K562 (cell line): ENCODE data around the gene YKT6. TPM values are rescaled to one million over a fixed set of nuclear protein-coding genes. Genes with fewer than 3 reads are reported as not detected.
A peak's percentile ranks its signal among the peaks of the same experiment; 100 is the strongest.

Experiments
- ATAC-seq: fragments of 200-7000 bp; cut with Tn5 transposase; 3 replicates; pipeline ENCODE4 v1.9.1; 2020; ENCODE audit warnings: moderate library complexity
- BruUV-seq: library from RNA; stranded (reverse); fragments of 400-500 nt; replicated peaks from 2 replicates; lab custom pipeline; 2021; lab: Mats Ljungman, UMichigan
- CTCF ChIA-PET: fragments of 300-600 bp; formaldehyde crosslinking; extraction: SDS; loops from one replicate; lab custom pipeline; 2021; ENCODE audit warnings: low intra/inter-chr PET ratio; lab: Yijun Ruan, JAX
- POLR2A ChIA-PET: fragments of 300-600, 350-650 bp; sonication (Branson Sonifier 250); formaldehyde crosslinking; extraction: SDS; loops from one replicate; lab custom pipeline; 2021; ENCODE audit warnings: antibody characterized with exemption, inconsistent platforms; lab: Yijun Ruan, JAX
- DNase-seq, 4 experiments: peaks; one replicate each; pipeline versions ENCODE4 v3.0.0 to v3.0.0-alpha.2; 2011 to 2018; ENCODE audit warnings: low spot score in 3 of 4, mixed read lengths in 3 of 4; ENCODE audit errors: extremely low read depth in 1 of 4
- FAIRE-seq: peaks from 2 replicates; lab custom pipeline; 2011; peaks lifted over from hg19 to GRCh38; lab: Jason Lieb, UNC
- H2AFZ ChIP-seq: 2 replicates; pipeline ENCODE4 v1.6.0; 2011; ENCODE audit warnings: low read depth, low read length, control low read depth, inconsistent platforms
- H3K27ac ChIP-seq: fragments of 200-600 bp; 3 replicates; pipeline ENCODE4 v1.8.0; 2011; ENCODE audit warnings: low read depth, mild to moderate bottlenecking, control low read depth, inconsistent platforms, low read length, moderate library complexity, mixed read lengths; ENCODE audit errors: extremely low read depth
- H3K27me3 ChIP-seq, 2 experiments: fragments of 300-600 bp in 1 of 2; 2 replicates in 1 of 2; 3 replicates in 1 of 2; pipeline versions ENCODE4 v1.6.0 to v1.8.0; 2011; ENCODE audit warnings: inconsistent platforms in 2 of 2, low read length in 2 of 2, mild to moderate bottlenecking in 1 of 2, mixed read lengths in 1 of 2, moderate library complexity in 1 of 2; ENCODE audit not compliant: control insufficient read depth in 2 of 2, insufficient read depth in 2 of 2
- H3K36me3 ChIP-seq: fragments of 300-600 bp; 3 replicates; pipeline ENCODE4 v1.8.0; 2011; ENCODE audit warnings: mild to moderate bottlenecking, low read length, inconsistent platforms; ENCODE audit not compliant: control insufficient read depth, insufficient read depth
- H3K4me1 ChIP-seq, 2 experiments: fragments of 200-600 bp in 1 of 2; replicated peaks in 1 of 2; 2 replicates in 1 of 2; 3 replicates in 1 of 2; pipeline versions ENCODE4 v1.5.1 to v1.8.0; 2011; ENCODE audit warnings: inconsistent platforms in 2 of 2, low read length in 2 of 2, mild to moderate bottlenecking in 1 of 2, mixed read lengths in 1 of 2, moderate library complexity in 1 of 2; ENCODE audit not compliant: control insufficient read depth in 2 of 2, insufficient read depth in 2 of 2
- H3K4me2 ChIP-seq: 2 replicates; pipeline ENCODE4 v1.6.1; 2011; ENCODE audit warnings: low read length, control low read depth, inconsistent platforms, mixed read lengths; ENCODE audit not compliant: insufficient read depth
- H3K4me3 ChIP-seq: fragments of 200-600 bp; sonication (generic), shearing (Covaris generic); 2 replicates; pipeline ENCODE4 v1.5.1; 2016; ENCODE audit warnings: control low read depth, inconsistent platforms
- H3K79me2 ChIP-seq: fragments of 200-600 bp; 3 replicates; pipeline ENCODE4 v1.8.0; 2011; ENCODE audit warnings: low read length, inconsistent platforms; ENCODE audit not compliant: control insufficient read depth, insufficient read depth
- H3K9ac ChIP-seq, 2 experiments: 2 replicates each; pipeline versions ENCODE4 v1.6.0 to v1.6.1; 2011; ENCODE audit warnings: low read depth in 2 of 2, low read length in 2 of 2, control low read depth in 1 of 2, inconsistent platforms in 1 of 2, mild to moderate bottlenecking in 1 of 2, mixed read lengths in 1 of 2; ENCODE audit not compliant: insufficient read depth in 1 of 2
- H3K9me1 ChIP-seq: one replicate; pipeline ENCODE4 v1.6.0; 2011; ENCODE audit warnings: inconsistent platforms, mild to moderate bottlenecking, low read length, moderate library complexity; ENCODE audit not compliant: control insufficient read depth, insufficient read depth
- H3K9me3 ChIP-seq: replicated peaks from 2 replicates; pipeline ENCODE4 v1.5.1; 2011; ENCODE audit warnings: low read depth, low read length, inconsistent platforms; ENCODE audit not compliant: control insufficient read depth, insufficient read depth
- H4K20me1 ChIP-seq: replicated peaks from 2 replicates; pipeline ENCODE4 v1.6.1; 2011; ENCODE audit warnings: low read length, inconsistent platforms, mixed read lengths; ENCODE audit not compliant: control insufficient read depth, insufficient read depth
- KDM2B ChIP-seq: fragments of 250-450 bp; sonication (Bioruptor Pico); IDR thresholded peaks from 2 replicates; pipeline ENCODE4 v1.8.0; 2021; ENCODE audit warnings: mild to moderate bottlenecking, moderate library complexity
- MED1 ChIP-seq: sonication (generic); formaldehyde crosslinking; IDR thresholded peaks from 2 replicates; pipeline ENCODE4 v1.8.1; 2023; ENCODE audit warnings: missing genetic modification reagents, borderline replicate concordance
- NFIC ChIP-seq: fragments of 450-650 bp; IDR thresholded peaks from 2 replicates; pipeline ENCODE4 v1.6.1; 2017; ENCODE audit warnings: mild to moderate bottlenecking, inconsistent platforms
- POU5F1 ChIP-seq: fragments of 150-350 bp; IDR thresholded peaks from 2 replicates; pipeline ENCODE4 v1.6.1; 2014; ENCODE audit warnings: borderline replicate concordance, low read length, low read depth, mild to moderate bottlenecking; ENCODE audit not compliant: partially characterized antibody
- ZNF133 ChIP-seq: fragments of 250-450 bp; sonication (Bioruptor Pico); IDR thresholded peaks from 2 replicates; pipeline ENCODE4 v1.4.0; 2020; ENCODE audit warnings: mild to moderate bottlenecking
- ZNF780A ChIP-seq: fragments of 250-450 bp; sonication (Bioruptor Pico); IDR thresholded peaks from 2 replicates; pipeline ENCODE4 v1.5.0; 2021; ENCODE audit warnings: mild to moderate bottlenecking
- ZNF785 ChIP-seq: fragments of 250-450 bp; sonication (Bioruptor Pico); IDR thresholded peaks from 2 replicates; pipeline ENCODE4 v1.4.0; 2020; ENCODE audit warnings: mild to moderate bottlenecking
- WGBS: fragments of 100-300 bp; shearing (Covaris generic); methylation state at CpG from one replicate; pipeline ENCODE4 v1.1.6; 2016; ENCODE audit warnings: low coverage, mixed read lengths; ENCODE audit not compliant: insufficient coverage; ENCODE audit errors: missing lambda C conversion rate; 5-methylcytosine and 5-hydroxymethylcytosine counted together
- in situ Hi-C: fragments of 300-500 bp; cut with MboI; formaldehyde crosslinking; loops from 4 replicates; pipeline ENCODE4 v1.15.0; 2018; ENCODE audit warnings: inconsistent platforms, mixed read lengths
- intact Hi-C: fragments of 100-400 bp; cut with micrococcal nuclease; formaldehyde crosslinking; loops from 2 replicates; pipeline ENCODE4 v1.14.2; 2022
- polyA plus RNA-seq, 8 experiments: library from polyadenylated mRNA; depleted of rRNA in 4 of 8; stranded (reverse) in 5 of 8; unstranded in 3 of 8; fragments of >200 nt; fragmentation: Nextera tagmentation in 2 of 8; fragmentation: Illumina TruSeq in 1 of 8; extraction: Ambion mirVana in 2 of 8; extraction: Trizol in 1 of 8; gene quantifications; 2 replicates each; pipeline versions ENCODE4 v1.2.1 to v1.2.3, GENCODE V29; 2011 to 2014; ENCODE audit warnings: inconsistent platforms in 1 of 8, missing spikeins in 1 of 8
- total RNA-seq, 7 experiments: library from RNA; depleted of rRNA in 6 of 7; stranded (reverse); fragments of >200 nt in 6 of 7; fragmentation: Illumina TruSeq in 2 of 7; extraction: Trizol in 2 of 7; gene quantifications; 2 replicates each; pipeline versions ENCODE4 v1.2.1 to v1.2.3, GENCODE V29; 2011 to 2021; ENCODE audit warnings: low replicate concordance in 1 of 7
- TF ChIP-seq, protein P1 (sequence below): sonication (generic); formaldehyde crosslinking; IDR thresholded peaks from 2 replicates; pipeline ENCODE4 v1.8.0; 2022; ENCODE audit warnings: mild to moderate bottlenecking, missing genetic modification reagents
- TF ChIP-seq, protein P2 (sequence below): fragments of 200-800 bp; sonication (Bioruptor generic); IDR thresholded peaks from 2 replicates; pipeline ENCODE4 v1.6.1; 2017; ENCODE audit warnings: missing genetic modification characterization, missing compliant biosample characterization
- TF ChIP-seq, protein P3 (sequence below): fragments of 450-650 bp; IDR thresholded peaks from 2 replicates; pipeline ENCODE4 v1.6.1; 2018; ENCODE audit not compliant: partially characterized antibody

YKT6 gene
- total and polyA plus RNA-seq, 9 of the 15 experiments (the other 6 are each of a cell fraction or from before 2014, with no cell fraction given) = 1.6 to 90.6 (median 75.1) TPM

DNA sequence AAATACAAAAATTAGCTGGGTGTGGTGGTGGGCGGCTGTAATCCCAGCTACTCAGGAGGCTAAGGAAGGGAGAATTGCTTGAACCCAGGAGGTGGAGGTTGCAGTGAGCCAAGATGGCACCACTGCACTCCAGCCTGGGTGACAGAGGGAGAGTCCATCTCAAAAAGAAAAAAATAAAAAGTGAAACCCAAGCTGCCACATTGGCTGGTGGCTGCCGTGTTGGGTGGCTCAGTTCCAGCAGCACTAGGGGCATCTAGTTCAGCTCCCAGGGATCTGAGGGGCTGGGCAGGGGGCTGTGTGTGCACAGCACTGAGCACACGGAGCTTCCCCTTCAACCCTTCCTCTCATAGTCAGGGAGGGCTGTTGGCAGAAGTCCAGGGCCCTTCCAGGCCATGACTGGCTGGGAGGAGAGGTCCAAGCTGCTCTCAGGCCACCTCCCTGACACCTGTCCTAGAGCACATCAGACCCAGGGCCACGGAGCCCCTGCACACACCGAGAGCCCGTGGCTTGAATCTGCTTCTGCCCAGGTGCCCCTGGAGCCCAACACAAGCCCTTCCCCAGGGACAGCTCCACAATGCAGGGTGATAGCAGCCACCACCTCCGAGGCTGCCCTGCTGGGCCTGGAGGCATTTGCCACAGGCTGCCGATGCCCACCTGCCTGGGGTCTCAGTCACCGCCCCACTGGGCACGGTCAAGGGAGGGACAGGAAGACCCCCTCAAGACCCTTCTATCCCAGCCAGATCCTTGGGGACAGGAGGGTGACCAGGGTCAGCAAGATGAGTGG is 47.3 kb downstream of the YKT6 start:
- DNase-seq (no peak), ATAC-seq (no peak), FAIRE-seq (no peak)
- intact Hi-C loops = no loop called here
- peaks cover 0 to 18% of the 10 kb centered on the region in 2 experiments; a peak in 2 of 5 replicates for H3K4me1 ChIP-seq
- no peaks in the 10 kb centered on the region for H3K9me3 ChIP-seq
- TF ChIP-seq ZNF780A (CRISPR knock-in tag) (no peak), NFIC (peak; percentile 45), POU5F1 (no peak), ZNF785 (CRISPR knock-in tag) (no peak), KDM2B (CRISPR knock-in tag) (no peak), MED1 (no peak), ZNF133 (no peak)
- TF ChIP-seq, protein P1, sequence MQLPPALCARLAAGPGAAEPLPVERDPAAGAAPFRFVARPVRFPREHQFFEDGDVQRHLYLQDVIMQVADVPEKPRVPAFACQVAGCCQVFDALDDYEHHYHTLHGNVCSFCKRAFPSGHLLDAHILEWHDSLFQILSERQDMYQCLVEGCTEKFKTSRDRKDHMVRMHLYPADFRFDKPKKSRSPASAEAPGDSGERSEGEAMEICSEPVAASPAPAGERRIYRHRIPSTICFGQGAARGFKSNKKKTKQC (CRISPR knock-in tag) = no peak
- TF ChIP-seq, protein P2, sequence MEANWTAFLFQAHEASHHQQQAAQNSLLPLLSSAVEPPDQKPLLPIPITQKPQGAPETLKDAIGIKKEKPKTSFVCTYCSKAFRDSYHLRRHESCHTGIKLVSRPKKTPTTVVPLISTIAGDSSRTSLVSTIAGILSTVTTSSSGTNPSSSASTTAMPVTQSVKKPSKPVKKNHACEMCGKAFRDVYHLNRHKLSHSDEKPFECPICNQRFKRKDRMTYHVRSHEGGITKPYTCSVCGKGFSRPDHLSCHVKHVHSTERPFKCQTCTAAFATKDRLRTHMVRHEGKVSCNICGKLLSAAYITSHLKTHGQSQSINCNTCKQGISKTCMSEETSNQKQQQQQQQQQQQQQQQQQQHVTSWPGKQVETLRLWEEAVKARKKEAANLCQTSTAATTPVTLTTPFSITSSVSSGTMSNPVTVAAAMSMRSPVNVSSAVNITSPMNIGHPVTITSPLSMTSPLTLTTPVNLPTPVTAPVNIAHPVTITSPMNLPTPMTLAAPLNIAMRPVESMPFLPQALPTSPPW (CRISPR knock-in tag) = no peak
- TF ChIP-seq, protein P3, sequence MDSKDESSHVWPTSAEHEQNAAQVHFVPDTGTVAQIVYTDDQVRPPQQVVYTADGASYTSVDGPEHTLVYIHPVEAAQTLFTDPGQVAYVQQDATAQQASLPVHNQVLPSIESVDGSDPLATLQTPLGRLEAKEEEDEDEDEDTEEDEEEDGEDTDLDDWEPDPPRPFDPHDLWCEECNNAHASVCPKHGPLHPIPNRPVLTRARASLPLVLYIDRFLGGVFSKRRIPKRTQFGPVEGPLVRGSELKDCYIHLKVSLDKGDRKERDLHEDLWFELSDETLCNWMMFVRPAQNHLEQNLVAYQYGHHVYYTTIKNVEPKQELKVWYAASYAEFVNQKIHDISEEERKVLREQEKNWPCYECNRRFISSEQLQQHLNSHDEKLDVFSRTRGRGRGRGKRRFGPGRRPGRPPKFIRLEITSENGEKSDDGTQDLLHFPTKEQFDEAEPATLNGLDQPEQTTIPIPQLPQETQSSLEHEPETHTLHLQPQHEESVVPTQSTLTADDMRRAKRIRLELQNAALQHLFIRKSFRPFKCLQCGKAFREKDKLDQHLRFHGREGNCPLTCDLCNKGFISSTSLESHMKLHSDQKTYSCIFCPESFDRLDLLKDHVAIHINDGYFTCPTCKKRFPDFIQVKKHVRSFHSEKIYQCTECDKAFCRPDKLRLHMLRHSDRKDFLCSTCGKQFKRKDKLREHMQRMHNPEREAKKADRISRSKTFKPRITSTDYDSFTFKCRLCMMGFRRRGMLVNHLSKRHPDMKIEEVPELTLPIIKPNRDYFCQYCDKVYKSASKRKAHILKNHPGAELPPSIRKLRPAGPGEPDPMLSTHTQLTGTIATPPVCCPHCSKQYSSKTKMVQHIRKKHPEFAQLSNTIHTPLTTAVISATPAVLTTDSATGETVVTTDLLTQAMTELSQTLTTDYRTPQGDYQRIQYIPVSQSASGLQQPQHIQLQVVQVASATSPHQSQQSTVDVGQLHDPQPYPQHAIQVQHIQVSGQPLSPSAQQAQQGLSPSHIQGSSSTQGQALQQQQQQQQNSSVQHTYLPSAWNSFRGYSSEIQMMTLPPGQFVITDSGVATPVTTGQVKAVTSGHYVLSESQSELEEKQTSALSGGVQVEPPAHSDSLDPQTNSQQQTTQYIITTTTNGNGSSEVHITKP = peak; percentile 71
- no peak overlapping the region for H3K27ac ChIP-seq
- H3K4me2 ChIP-seq = no peak overlapping the region
- in situ Hi-C loops = loop anchor here (10.0 kb wide), 1 partner anchor 227 kb away; no protein-coding TSS in a partner anchor
- no peak overlapping the region for H2AFZ ChIP-seq
- H3K27me3 ChIP-seq = peaks cover 7 to 33% of the 10 kb centered on the region in 2 experiments; a peak in 4 of 5 replicates
- ChIA-PET POLR2A (interaction anchor here (1.4 kb wide), 1 partner anchor 242 kb away, joined by 4 read pairs; the partner anchor contains the start of gene NUDCD3), CTCF (no interaction called here)
- BruUV-seq = no TSS peak
- H3K79me2 ChIP-seq = no peaks in the 10 kb centered on the region
- no peaks in the 10 kb centered on the region for H3K36me3 ChIP-seq
- no peak overlapping the region for H3K4me3 ChIP-seq
- peaks cover 8% of the 10 kb centered on the region for H4K20me1 ChIP-seq
- WGBS = 7% methylated on average over 9 of the region's 10 CpGs
- peaks cover 4% of the 10 kb centered on the region for H3K9me1 ChIP-seq
- H3K9ac ChIP-seq = peak overlapping the region in 1 of 2 experiments; percentile 1; a peak in 1 of 4 replicates
